Spleen (tissue), 7 donors: ENCODE measurements around the gene SLC17A8.

Experiments used
- CTCF ChIP-seq, 11 experiments: fragments of 200-600 bp in 7 of 11; fragments of 450-650 bp in 4 of 11; sonication (generic) in 4 of 11; IDR thresholded peaks in 8 of 11; conservative IDR thresholded peaks in 3 of 11; 1 replicate in 7 of 11; 2 replicates in 4 of 11; pipeline versions ENCODE4 v1.4.0 to v1.8.0; 2016 to 2021; ENCODE audit warnings: antibody characterized with exemption in 11 of 11, inconsistent platforms in 4 of 11, mild to moderate bottlenecking in 1 of 11
- POLR2A ChIP-seq, 3 donors: fragments of 450-650 bp; IDR thresholded peaks; one replicate each; pipeline ENCODE4 v1.5.1; 2017; ENCODE audit warnings: antibody characterized with exemption in 3 of 3, mild to moderate bottlenecking in 1 of 3
- POLR2AphosphoS5 ChIP-seq, 3 donors: sonication (generic); formaldehyde crosslinking; IDR thresholded peaks; one replicate each; pipeline ENCODE4 v1.5.1; 2017; ENCODE audit warnings: antibody characterized with exemption in 3 of 3
- donor health status: DM: no; HTN: no; CAD: no; lungs with moderate emphysema.
- donor health status: DM: no; HTN: no; CAD: no.
- donor health status: DM: no; HTN: no; CAD: no.

GRCh38 chr12:100384559-100384935 is 27.7 kb downstream of the SLC17A8 start:
- TF ChIP-seq POLR2AphosphoS5 (IDR thresholded peaks at IDR 0.05), result no peak
- TF ChIP-seq CTCF (IDR thresholded peaks at IDR 0.05 in 8 of 11, conservative IDR thresholded peaks at IDR 0.05 in 3 of 11), result no peak
- no peak for TF ChIP-seq POLR2A (IDR thresholded peaks at IDR 0.05)
